Measurements from ENCODE around the gene LMO4.

LMO4 gene

DNA sequence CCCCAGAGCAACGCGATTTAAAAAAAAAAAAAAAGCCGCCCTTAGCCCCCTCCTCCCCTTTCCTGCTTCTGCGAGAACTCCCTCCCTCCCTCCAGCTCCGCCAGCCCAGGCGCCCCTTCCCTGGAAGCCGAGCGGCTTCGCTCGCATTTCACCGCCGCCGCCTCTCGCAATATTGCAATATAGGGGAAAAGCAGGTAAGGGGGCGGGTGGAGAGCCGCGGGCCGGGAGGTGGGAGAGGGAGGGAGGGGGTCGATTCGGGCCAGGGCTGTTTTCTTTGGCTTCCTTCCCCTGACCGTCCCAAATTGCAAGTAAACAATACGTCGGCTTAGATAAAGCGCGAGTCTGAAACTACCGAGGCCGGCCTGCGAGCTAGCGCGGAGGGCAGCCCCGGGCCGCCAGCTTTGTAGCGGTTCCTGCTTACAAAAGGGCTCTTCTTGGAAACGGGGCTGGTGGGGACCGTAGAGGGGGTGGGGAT is 408 bp downstream of the LMO4 start:
- DNase-seq: peak in 4 of 6 experiments; percentile 18 to 64 (median 36)

DNA sequence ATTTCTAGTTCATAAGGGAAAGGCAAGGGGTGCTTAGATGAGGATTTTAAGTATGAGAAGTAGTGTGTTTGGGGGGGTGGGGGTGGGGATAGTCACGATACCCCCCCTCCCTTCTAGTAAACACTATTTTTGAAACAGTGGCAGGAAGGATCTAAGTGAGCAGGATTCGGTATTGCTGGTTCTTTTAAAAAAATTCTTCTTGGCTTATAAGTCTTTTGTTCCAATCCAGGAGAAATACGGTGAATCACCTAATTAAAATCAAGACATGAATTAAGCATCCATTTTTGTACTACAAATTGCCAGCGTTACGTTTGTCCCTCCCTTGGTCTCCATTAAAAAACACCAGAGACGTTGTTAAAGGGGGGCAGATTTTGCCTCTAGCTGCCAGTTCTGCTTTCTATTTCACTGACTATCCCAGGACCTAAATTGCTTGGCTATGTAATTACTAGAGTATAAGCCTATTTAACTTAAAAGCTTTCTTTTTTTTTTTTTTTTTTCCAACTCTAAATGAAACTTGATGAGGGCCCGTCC is 911 bp downstream of the LMO4 start:
- DNase-seq: peak in 2 of 6 experiments; percentile 18 to 42

DNA sequence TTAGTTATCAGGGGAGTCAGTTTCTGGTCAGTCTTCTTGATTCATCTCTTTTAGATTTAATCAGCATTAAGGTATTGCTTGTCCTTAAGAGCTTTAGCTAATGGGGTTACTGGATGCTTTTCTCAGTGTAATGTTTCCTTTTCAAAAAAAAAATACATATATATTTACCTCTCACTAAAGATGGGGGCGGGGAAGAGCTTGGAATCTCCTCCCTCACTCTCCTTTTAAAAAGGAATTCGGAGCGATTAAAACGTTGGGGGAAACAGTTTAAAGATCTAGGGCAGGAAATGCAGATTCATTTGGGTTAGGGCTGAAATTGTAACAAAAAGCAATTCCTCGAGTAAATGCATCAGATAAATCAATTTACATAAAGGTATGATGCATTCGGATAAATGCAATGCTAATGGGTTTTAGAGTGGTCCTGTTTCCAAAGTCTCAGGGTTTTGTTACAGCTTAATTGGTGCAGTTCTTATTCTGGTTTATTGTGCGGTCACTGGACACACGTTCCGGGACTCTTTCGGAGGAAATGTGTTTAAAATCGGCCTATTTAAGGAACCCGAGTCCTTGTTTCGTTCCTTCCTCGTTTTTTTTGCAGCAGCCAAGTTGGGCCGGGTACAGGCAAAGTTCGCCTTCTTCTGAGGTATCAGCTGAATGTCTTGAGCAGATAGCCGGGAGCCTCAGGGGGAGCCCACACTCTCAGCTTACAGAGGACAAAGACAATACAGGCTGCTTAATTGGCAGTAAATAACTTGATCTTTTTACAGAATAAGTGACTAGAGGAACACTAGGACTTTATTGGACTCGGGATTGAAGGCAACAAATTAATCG is 1.6 kb downstream of the LMO4 start:
- DNase-seq: peak in 1 of 6 experiments; percentile 26

DNA sequence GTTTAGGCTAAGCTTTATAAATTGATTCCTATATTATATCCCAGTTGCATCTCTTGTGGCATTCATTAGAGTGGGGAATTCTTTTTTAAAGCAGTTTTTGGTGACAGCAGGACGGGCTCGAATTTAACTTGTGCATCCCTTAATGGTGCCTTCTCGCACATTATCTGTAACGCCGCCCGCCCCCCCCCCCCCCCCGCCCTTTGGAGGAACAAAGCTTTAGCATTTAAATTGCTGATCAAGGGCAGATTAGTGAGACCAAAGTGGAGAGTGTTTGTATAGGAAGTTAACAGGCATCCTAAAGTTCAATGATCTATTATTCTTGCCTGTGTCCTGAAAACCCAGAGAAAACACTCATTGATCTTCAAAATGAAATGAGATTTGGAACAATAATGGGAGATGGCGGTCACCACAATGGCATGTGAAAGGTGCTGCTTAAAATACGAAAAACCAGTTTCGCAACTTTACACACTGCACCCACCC is 2.2 kb downstream of the LMO4 start:
- DNase-seq: peak in 2 of 6 experiments; percentile 15 to 42

DNA sequence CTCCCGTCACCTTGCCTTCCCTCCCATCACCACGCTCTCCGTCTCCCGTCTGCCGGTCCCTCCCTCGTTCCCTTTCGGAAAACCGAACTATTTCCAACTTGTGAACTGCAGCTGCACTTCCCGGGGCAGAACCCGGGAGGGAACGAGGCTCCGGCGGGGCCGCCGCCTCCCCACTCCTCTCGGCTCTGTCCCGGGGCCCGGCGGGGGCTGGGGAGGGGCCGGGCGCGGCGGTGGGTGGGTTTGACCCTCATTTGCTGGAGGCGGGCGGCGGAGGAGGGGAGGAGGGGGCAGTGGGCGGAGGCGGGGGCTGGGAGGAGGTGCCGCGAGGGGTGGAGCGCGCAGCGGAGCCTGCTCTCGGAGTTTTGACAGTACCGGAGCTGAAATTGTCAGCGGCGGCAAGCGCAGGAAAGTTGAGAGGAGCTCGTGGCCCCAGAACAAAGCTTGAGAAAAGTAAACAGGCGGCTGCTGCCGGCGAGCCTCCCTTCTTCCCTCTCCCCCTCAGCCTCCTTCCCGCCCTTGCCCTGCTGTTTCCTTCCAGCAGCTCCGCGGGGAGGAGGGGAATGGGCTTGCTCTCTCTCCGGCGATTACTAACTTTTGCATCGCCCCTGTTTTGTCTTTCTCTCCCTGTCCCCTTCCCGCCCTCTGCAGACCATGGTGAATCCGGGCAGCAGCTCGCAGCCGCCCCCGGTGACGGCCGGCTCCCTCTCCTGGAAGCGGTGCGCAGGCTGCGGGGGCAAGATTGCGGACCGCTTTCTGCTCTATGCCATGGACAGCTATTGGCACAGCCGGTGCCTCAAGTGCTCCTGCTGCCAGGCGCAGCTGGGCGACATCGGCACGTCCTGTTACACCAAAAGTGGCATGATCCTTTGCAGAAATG is 2.9 kb downstream of the LMO4 start:
- DNase-seq: peak in 5 of 6 experiments; percentile 45 to 67 (median 57)

DNA sequence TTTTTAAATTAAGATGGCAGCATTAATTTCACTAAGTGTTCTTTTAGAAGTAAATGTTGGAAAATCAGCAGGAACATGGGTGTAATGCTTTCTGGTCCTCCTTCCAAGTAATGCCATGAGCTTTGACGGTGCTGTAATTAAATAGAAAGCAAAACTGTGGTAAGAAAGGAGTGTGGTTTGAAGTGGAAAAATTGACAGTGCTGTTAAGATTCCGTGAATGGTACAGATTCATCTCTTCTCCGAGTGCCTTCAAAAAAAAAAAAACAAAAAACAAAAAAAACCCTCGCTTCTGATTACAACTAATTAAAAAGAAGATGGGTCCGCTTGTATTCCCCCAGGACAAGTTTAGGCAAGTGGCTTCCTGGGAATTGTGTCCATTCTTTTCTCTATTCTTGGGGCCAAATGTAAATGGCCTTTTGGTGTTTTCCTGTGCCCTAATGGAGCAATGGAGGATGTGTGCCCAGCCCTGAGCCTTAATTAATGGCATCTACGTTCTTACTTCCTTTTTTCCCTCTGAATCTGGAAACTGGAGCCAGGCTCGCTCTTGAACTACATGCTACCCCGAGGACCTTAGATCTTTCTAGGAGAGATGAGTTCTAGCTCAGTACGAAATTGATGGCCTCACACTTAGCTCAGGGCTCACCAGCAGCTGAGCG is 5.1 kb downstream of the LMO4 start:
- peak in 2 of 6 experiments; percentile 4 to 15 for DNase-seq

DNA sequence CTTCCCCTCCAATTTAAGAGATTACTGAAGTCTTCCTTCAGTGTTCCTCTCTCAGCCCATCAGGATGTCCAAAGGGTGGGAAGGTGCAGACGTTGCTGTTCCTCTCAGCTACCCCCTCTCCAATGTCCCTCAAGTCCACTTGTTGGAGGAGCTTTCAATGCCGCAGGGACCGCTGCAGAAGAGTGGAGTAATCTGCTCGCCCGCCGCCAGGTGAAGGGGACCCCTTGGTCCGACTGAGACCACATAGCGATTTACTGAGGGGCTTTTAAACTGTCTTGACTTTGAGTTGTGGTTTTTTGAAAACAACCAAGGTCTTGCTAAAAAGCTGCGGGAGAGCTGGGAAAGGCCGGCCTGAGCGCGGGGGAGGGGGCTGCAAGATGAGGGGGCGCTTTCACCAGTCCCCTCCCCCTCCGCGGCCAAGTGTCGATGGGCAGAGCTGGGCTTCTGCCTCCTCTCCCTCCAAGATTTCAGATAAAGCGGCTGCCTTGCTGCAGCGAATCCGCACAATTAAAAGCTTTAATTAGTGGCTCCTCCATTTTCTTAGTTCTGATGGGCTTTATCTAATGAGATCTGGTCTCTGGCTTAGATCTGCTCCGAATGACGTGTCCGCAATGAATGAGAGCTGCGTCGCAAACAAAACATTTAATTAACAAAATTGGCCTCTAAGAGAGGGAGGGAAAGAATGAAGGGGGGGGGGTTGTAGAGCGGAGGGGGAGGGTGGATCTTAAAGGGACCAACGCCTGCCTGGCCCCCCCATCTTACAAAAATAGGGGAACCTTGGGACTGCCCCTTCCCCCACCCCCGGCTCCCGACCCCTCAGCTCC is 5.9 kb downstream of the LMO4 start:
- peak in 1 of 6 experiments; percentile 3 for DNase-seq

DNA sequence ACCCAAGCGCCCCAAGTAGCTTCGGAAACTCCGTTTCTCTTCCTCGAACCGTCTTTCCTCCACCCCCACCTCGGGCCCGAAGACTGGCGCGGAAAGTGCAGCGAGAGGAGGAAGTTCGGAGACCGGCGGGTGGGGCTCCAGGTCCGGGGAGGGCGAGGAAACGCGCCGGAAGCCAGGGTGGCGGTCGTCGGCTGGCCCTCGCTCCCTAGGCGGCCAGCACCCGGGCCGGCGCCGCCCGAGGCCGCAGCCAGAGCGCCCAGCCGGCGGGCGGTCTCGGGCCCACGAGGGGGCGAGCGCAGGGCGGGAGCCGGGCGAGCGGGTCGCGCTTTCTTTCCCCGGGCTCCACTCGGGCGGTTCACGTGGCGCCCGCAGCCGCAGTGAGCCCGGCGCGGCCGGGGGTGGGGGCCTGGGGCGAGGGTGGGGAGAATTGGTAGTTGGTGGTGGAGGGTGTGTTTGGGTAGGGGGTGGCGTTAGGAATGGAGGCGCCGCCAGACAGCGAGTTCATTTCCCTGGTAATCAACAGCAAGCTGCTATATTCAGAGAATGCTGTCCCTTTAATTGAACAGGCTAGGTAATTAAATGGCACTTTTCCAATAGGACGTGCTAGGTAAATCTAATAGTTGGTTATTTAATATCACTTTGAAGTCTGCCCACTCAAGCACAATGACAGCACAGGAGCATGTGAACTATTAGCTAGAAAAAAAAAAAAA is 6.7 kb downstream of the LMO4 start:
- peak; percentile 17 to 69 (median 42) for DNase-seq

DNA sequence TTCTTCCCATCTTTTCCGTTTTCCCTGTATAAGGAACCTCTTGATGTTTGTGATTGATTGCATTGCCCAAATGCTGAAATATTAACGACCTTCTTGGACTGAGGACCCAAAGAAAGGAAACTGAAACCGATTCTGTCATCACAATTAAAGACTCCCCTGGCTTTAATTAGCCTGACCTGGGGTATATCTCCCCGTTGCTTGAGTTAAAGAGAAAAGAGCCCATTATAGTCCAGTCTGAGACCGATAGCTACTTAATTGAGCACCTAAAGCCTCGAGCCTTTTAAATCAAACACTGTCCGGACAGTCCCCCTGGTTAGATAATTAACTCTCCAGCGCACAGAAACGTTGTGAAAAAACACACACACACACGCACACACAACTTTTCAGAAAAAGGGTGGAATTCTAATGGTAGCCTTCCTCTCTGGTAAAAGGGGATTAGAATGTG is 8.0 kb downstream of the LMO4 start:
- DNase-seq: no peak

DNA sequence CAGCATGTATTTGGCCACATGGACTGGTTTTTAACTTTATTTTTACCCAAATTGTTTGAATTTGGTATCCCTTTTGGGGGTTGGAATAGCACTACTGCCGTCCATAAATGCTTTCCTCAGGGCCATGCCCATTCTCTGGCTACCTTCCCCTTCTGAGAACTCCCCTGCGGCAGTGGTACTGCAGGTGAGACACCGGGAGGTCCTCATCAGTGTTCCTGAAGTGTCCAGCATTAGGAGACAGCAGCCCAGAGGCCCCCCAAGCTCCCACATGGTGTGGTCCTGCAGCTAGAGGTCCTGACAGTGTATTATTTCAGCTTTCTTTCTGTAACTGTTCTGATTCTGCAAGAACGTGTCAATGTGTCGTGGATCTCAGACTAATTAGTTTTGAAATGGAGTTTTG is 8.9 kb downstream of the LMO4 start:
- DNase-seq: no peak

DNA sequence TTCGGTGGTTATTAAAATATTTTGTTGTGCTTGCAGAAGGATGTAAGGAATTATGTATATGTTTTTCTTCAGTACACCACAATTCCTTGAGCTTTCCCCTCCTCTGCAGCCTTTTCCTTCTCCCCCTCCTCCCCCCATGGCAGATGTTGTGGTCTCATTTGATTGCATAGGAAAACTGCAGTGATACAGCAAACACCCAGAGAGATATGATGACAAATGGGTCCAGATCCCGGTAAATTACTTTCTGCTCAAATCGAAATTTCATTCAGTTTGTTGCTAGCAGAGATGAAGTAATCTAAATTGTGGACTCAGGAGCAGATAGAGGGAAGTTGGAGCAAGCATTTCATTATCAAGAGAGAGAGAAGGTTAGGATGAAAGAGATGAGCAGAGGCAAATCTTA is 9.9 kb downstream of the LMO4 start:
- no peak for DNase-seq

DNA sequence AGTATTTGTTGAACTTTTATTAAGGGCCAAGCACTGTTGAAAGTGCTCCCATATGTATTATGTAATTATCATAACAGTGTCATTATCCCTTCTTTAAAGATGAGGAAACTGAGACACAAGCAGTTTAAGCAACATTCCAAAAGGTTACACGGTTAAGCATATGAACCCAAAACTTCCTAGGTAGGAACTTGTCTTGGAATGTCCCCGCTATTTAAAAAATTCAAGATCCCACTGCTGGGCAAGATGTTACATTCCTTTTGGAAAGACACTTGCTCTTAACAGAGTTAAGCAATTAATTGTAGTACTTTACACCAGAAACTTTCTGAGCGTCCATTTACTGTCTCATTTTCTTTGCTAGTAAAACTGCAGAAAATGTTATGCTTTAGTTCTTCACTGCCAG is 15.6 kb downstream of the LMO4 start:
- no peak for DNase-seq

DNA sequence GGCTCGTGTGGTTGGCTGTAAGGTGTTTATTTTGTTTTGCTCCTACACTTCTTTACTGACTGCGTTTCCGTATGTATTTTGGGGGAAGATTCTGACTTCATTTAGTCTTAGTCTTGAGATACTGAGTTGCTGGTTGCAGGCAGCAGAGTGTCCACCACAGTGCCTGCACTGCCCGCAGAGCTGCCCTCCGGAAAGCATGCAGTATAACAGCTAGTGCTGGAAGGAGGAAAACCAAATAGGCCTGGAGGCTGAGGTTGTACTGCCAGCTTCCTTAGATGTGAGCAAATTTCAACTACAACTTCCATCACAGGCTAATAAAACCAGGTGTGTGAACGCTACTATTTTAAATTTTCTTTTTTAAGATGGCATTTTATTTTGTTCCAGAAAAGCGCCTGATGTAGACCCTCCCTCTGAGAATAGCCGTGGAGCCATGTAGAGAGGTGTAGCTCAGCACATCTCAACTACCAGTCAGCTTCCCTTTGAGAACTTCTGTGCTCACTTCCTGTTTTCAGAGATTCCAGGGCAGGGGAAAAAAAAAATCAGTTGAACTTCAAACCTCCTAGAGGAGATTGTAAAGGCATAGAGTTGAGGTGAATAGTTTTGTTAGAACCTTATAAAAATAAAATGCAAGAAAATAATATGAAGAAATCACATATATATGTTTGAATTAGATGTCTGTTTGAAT is 17.6 kb downstream of the LMO4 start:
- no peak for DNase-seq

DNA sequence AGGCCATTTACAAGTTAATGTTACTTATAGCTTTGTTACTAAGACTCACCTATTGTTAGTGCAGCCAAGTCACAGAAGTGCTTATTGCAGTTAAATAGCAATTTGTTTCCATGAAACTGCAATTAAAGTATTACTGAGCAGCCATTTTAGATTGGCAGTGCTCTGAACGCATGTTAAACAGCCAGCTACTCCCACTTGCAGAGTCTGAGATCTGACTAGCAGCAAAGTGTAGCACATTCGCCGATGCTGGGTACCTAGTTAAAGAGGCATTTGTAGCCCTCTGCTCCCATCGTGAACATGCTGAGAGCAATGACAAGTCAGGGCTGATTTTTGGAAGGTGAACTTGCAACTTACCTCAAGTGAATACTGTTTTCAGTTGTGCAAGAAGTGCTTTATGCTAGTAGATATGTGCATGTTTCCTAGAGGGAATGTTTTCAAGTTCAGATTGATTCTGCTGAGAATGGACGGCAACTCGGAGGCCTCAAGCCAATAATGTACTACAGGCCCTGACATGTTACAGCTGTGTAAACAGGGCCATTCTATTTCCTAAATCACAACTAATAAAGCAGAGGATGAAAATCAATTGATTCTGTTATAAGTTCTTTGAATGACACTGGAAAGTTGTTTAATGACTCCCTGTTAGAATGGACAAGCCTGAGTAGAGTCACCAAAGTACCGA is 19.8 kb downstream of the LMO4 start:
- no peak for DNase-seq

DNA sequence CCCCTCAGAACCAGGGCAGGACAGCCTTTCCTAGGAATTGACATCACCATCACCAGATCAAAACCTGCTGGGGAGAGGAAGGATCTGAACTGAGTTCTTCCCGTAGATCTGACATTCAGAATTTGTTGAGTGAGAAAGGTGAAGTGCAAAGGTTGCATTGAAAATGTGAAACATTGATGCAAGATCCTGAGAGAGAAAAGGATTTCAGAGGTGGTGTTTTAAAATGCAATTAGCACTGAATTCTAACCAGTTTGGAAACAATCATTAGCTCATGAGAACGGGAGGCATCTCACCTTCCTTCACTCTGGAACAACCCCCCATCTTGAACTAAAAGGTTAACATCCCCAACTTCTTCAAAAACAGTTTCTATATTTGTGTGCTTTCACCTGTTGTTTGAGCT is 20.4 kb downstream of the LMO4 start:
- no peak for DNase-seq

DNA sequence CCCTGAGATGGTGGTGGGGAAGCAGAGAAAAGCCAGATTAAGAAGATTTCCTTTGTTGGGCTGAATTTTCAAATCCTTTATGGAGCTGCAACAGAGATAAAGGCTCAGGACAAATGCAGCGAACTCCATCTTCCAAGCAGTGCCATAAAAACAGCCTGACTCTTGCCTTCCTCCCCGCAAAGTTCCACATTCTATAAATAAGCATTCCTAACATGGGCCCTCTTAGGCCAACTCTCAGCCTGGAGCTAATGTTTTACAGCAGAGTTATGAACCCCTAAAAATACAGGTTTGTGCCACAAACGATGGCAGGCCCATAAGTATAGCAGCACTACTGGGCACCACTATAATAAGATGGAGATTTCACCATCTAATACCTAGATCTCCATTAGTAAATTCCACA is 27.2 kb downstream of the LMO4 start:
- DNase-seq: no peak

DNA sequence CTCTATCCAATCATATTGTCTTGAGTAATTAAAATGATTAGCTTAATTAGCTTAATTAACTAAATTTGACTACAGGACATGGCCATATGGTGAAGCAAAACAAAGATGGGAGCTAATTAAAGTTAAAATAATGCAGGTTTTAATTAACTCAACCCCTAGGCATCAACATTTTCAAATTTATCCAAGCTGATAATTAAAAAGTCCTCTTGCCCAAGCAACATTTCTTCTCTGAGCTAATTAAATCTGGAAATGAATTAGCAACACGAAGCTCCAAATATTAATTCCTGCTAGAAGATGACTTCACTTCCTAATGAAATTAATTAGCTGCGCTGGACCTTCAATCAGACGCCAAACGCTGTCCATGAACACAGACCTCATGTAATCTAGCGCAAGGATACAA is 27.9 kb downstream of the LMO4 start:
- DNase-seq: no peak

DNA sequence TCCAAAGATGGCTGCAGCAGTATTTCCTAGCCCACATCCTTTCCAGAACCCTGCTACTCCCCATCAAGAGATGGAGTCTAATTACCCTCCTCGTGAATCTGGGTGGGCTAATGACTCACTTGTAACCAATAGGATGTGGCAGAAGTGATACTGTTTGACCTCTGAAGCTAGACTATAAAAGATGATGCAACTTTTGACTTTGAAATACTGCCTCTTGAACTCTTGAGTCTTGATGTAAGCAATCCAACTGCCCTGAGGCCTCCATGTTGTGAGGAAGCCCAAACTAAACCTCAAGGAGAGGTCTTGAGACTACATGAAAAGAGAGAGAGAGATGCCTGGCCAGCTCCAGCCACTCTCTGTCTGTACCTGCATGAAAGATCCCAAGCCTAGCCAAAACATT is 29.5 kb downstream of the LMO4 start:
- DNase-seq: no peak

DNA sequence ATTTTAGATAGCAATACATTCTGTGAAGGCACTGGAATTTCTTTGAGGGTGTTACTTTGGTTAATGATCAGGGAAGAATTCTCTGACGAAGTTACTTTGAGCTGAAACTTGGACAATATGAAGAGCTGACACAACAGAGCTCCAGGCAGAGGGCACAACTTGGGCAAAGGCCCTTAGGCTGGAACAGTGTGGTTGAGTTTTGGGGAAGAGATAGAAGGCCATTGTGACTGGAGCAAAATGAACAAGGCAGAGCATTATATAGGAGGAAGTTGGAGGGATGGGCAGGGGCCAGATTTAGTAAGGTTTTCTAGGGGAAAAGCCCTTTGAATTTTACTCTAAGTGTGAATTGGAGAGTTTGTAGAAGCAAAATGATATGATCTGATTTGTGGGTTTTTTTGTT is 30.9 kb downstream of the LMO4 start:
- no peak for DNase-seq
